Measurements from ENCODE around the gene DIAPH3.

DIAPH3 gene

DNA sequence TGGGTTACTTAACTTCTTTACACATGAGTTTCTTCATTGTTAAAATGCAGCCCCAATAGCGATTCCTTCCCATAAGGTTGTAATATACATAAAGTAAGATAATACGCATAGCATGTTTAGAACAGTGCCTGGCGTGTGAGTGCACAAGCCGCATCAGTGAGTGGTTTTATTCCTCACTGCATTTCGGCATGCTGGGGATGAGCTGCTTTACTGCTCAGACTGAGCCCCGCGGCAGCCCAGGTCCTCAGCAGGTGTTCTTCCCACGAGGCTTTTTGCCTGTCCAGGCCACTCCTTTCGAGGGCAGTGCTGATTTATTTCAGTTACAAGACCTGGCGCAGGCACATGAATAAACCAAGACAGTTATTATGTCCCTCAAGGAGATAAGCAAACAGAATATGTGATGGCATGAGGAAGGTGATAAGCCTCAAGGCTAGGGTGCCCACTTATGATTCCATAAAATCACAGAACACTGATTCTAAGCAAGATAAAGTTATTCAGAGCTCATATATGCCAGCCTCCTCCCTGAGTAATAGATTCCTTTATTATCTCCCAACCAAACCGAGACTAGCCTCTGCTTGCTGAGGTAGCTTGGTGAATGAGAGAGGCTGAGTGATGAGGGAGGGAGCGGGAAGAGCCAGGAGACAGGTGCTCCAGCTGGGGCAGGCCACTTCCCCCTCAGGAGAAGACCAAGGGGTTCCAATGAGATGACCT, 505.5 kb downstream of the DIAPH3 start:
- DNase-seq: no peak

DNA sequence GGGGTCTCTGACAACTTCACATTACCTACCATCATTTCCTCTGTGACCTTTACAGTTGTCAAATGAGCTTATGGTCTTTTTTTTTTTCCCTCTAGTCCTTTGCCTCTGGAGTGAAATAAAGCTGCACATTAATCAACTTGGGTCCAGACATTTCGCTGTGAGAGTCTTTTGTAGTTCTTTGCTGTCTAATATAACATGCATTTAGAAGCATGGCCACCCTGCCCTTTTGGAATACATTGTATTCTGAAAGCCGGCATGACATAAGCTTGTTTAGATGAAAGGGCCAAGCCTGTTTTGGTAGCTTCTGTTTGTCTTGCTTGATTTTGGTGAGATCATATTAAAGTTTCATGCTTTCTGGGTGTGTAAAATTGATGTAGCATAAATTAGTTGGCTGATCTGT, 509.8 kb downstream of the DIAPH3 start:
- no peak for DNase-seq

DNA sequence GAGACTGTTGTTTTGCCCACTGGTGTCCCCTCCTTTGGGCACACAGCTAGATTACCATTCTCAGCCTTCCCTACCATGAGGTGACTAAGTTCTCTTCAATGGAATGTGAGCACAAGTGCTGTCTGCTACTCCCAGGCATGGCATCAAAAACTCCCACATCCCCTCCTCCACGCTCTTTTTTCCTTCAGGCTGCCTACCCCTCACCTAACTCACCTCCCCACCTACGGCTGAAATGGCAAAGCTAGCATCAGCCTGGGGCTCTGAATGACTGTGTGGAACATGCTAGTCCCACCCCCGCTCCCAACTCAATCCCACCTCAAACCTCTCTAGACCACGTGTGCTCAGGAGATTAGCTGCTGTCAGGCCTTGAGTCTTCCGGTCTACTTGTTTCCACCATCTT, 512.2 kb downstream of the DIAPH3 start:
- no peak for DNase-seq

DNA sequence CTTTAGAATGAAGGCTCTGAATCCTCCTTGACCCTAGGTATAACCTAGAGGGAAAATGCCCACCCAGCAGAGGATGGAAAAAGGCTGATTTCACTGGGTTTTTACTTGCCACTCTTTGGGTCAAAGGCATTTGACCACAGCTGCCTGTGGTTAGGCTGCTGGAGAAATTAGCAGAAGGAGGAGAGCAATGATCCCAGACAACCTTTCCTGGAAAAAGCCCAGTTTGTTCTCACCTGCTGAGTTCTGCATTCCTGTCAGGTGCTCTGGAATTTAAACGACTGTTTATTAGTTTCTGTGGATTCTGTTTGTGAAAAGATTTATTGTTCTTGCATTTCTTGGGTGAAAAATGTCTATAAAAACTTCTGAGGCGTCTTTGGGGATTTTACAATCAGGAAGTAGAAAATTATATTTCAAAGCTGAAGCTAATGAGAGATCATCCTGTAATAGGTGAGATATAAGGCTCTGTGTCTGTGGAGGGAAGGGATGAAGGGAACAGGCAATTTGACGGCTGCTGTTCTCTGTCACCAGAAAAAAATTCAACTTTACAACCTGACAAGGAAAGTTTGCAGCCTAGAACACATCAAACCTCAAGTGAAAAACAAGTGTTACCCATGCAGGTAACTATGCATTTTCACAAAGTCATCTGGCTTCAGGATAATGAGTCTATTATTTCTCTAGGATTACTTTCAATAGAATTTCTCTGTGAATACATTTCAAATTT, 519.7 kb downstream of the DIAPH3 start:
- no peak for DNase-seq

DNA sequence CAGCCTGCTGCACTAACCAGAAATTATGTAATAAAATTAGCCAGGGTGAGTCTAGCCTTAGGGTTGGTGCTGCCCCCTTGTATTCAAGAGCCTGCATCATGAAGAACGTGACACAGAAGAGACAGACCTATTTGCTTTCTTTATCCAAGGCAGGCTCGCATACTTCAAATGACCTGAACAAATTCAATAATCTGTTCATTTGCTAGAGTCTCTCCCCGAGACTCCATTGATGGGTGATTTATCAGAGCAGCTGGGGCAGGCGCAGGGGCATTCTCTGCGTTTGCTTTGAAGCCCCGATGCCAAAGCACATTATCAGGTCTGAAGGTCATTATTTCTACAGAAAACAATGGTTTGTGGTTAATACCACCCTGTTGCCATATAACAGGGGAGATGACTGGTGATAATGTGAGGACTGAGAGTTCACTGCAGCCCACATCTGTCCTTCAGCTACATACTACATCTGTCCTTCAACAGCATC, 520.3 kb downstream of the DIAPH3 start:
- no peak for DNase-seq

DNA sequence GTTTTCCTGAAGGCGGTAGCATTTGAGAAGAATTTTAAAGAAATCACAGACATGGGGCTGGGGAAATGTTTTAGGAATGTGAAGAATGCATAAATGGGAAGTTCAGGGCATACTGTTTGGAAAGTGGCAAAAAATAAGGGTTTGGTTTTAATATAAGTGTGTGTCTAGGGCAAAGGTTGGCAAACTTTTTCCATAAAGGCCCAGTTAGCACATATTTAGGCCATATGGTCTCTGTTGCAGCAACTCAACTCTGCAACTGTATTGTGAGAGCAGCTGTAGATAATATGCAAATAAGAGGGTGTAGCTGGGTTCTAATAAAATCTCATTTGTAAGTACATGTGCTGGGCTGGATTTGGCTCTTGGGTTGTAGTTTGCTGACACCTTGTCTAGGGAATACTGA, 521.9 kb downstream of the DIAPH3 start:
- no peak for DNase-seq

DNA sequence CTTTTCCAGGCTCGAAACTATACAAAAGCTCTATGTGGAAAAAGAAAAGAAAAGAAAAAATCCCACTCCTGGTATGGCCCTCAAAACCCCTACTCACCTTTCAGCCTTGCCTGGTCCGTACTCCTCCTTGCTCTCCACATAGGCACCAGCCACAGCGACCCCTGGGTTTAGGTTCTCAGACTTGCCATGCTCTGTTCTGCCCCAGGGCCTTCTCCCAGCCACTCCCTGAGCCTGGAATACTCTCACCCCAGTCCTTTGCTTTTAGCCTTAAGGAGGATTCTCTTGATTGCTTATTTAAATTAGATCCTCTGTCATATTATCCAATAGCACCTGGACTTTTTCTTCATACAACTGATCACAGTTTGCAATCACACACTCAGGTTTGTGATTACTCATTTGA, 522.5 kb downstream of the DIAPH3 start:
- DNase-seq: no peak

DNA sequence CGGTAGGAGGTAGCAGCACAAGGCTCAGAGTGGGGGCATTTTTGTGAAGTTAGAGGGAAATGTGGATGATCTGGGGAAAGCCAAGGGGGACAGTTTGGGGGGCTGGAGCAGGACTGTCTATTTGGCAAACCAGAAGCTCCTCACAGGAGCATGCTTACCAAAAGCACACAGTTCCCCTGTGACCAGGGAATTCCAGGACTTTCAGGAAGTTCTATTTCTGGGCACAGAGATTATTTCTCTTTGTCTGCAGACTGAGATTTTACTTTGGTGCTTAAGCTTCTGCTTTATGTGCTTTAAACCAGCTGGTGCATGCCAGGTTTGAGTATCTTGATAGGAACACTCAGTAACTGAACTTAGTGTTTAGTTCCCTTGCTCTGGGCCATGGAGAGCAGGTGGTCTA, 525.3 kb downstream of the DIAPH3 start:
- DNase-seq: no peak

DNA sequence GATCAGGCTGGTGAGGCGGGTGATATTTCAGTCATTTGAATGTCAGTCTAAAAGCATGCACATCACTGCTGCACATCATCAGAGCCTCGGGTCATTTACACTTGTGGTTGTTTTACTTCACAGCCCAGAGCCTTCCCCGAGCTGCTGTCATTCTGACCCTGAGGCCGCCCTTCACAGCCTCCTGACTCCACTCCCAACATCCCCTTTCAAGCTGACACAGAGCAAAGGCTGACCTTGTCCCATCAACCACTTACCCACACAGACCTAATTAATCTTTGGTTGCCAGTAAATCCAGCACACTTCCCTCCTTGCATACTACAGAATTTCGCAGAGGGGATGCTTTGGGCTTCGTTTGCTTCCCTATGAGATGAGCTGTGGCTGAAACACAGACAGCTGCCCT, 528.1 kb downstream of the DIAPH3 start:
- DNase-seq: no peak

DNA sequence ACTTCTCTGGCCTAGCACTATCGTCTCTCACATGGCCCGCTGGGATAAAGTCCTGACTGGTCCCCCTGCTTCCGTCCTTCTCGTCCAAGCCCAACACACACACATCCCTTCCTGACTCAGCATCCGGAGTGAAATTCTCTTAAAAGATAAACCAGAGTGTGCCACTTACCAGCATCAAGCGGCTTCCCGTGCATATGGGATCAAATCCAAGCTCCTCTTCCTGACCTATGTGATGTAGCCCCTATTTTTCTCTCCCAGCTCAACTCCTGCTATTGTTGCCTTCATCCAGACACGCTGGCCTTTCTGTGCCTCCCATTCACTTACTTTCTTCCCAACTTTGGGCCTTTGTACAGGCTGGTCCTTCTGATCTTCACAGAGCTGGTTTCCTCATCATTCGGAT, 530.4 kb downstream of the DIAPH3 start:
- DNase-seq: no peak

DNA sequence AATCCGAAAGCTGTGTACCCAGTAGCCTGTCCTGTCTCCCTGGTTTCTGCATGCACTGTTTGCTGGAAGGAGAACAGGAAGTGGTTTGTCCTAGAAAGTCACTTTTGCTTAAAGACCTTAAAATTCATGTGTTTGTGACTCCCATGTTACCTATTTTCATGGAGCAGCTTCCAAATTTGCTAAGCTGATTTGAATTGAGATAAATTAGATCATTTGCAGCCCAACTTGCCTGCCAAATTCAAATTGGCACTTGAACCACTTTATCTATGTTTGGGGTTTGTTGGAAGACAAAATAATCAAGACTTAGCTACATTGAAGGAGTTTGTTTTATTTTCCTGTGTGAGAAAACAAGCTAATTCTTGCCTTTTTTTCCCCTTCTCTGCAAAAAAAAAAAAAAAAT, 532.5 kb downstream of the DIAPH3 start:
- no peak for DNase-seq

DNA sequence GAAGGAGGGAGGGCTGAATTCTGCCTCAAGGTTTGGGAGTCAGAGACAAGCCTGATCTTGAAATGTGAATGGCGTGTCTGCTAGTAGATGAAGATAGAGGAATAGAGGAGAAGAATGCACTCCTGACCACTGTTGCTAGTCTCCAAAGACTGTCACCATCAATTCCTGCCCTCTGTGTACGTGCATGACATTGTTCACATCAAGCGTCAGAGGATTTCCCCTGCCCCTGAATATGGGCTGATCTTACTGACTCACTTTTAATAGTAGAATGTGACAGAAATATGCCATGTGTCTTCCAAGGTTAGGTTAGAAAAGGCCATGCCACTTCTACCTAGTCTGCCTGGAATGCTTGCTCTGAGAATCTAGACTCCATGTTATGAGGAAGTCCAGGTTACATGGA, 538.6 kb downstream of the DIAPH3 start:
- DNase-seq: no peak

DNA sequence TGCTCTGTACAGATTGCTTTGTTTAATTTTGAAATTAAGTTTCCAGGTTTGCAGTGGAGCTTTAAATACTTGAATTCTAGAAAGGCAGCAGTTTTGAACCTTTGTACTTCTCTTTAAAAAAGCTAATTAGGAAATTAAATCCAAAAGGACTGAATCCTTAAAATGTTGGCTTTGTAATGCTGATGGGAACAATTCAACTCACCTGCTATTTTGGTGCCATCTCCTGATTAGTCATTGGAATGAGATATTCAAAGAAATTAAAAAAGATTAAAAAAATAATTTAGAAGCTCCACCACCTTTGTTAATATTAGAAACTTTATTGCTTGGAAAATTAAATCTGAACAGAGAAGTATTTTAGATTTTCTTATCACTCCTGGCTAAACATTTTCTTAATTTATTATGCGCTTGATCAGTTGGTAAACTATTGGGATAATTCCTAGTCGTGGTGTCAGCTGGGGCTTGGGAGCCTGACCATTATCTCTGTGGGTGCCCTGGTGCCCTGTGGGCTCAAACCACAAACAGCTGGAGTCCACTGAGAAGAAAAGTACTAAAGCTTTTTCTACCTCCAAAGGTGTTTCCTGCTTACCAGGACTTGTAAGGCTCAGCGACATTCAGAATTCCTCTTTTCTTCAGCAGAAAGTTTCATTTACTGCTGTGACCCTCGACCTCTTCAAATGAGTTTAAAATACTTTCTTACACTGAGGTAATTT, 540.4 kb downstream of the DIAPH3 start:
- DNase-seq: no peak

DNA sequence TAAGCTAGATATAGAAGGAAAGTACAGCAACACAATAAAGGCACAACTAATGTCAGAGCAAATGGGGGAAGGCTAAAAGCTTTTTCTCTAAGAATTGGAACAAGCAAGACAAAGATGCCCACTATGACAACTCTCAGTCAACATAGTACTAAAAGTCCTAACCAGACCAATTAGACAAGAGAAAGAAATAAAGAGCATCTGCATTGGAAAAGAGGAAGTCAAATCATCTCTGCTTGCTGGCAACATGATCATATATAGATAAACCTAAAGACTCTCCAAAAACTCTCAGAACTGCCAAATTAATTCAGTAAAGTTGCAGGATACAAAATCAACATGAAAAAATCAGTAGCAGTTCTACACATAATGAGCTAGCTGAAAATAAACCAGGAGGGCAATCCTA, 542.0 kb downstream of the DIAPH3 start:
- DNase-seq: no peak
